HG03097 (cell line): Measurements from ENCODE around the gene AFF1.
"Not testable (repeated sequence)": the region's sequence is repeated elsewhere in the genome, so short reads cannot be mapped to it uniquely, and the experiment has no call there.

ENCODE experiments used
- ATAC-seq: cut with Tn5 transposase; IDR thresholded peaks from one replicate; pipeline ENCODE4 v1.9.1; 2021; ENCODE audit not compliant: unreplicated experiment, low FRiP score

AFF1 gene

DNA sequence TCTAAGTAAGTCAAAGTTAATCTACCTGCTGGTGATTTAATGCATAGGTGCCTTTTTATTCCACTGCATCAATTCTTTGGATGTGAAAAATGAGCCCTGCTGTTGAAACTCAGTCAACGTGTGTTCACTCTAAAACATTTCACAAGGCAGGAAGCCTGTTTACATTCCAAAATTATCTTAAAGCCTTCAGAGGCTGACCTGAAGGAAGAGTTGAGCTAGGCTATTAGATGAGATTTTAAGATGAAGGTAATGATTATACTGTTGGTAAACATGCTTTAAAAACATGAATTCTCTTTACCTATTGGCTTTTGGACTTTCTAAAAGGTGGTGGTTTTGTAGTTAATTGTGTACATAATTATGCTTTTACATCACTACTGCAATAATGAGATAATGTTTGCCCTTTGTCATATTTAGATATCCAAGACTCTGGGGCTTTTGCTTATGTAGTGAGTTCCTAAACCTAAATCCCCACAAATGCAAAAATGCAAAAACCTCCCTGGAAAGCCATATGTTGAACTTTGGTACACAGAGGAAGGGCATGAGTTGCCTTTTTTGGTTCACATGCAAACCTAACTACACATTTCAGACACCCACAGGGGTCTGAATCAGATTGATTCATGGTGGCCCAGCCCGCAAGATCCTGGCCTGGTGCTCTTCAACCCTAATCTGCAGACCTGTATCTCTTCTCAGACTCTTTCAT lies 193.3 kb downstream of the AFF1 start:
- no peak for ATAC-seq

DNA sequence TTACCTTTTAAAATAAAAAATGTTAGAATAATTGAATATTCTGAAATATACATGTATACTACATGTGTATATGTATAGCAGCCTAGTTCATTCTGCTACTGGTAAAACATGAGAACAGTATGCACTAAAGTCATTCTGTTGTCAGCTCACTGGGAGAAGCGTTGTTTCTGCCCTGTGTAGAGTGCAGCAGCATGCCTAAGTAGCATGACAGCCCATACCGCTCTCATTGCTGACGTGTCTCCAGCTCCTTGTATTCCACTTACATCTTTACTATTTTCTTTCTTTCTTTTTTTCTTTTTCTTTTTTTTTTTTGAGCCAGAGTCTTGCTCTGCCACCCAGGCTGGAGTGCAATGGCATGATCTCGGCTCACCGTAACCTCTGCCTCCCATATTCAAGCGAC lies 194.9 kb downstream of the AFF1 start:
- no peak for ATAC-seq

DNA sequence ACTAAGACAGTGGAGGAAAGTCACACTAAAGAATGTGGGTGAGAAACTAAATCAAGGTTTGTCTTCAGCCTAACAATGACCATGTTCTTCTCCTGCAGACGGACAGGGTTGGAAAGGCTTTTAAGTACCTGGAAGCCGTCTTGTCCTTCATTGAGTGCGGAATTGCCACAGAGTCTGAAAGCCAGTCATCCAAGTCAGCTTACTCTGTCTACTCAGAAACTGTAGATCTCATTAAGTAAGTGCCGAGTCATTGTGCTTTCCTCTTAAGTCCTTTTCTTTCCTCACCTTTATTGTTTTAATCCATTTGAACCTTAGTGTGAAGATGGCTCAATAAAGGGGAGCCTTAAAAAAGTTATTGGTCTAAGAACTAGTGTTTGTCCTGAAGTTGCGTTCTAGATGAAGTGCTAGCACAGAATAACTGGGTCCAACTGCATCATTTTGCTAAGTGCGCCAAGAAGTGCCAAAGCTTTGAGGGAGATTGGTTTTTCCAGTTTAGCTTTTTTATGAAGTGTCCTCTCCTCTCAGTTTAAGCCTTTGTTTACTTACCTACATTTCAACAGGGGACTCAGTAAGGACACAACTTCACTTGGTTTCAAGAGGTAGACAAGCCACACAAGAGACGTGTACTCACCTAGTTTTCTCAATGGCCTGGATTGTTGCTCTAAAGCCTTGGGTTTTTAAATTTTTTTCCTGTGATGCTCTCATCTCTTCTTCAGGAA lies 196.3 kb downstream of the AFF1 start:
- ATAC-seq = no peak

DNA sequence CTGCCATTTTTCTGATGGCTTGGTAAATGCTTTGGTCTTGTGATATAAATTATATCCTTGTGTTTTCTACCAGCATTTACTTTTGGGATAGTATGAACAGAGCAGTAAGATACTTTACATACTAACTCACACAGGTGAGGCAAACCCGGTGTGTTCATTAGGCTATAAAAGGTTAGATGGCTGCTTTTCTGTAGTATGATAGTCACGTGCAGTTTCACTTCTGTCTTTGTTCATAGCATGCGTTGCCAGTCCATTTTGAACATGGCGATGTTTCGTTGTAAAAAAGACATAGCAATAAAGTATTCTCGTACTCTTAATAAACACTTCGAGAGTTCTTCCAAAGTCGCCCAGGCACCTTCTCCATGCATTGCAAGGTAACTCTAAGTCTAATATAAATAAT lies 197.2 kb downstream of the AFF1 start:
- ATAC-seq = no peak

DNA sequence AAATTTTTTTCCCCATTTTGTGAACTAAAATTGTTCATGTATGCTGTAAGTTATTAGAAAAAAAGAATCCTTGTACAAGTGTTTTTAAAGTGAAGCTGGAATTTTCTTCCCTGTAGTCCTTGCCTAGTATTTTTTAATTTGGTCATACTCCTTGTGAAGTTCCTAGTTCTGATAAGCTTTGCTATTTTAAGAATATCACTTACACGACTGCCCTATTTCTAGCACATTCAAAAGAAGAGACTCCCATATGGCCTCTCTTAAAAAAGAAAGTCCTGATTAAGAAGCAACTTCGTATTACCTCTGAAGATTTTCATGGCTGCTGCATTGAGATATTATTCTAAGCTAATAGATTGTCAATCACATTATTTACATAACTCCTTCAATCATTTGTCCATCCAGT lies 198.4 kb downstream of the AFF1 start:
- no peak for ATAC-seq

DNA sequence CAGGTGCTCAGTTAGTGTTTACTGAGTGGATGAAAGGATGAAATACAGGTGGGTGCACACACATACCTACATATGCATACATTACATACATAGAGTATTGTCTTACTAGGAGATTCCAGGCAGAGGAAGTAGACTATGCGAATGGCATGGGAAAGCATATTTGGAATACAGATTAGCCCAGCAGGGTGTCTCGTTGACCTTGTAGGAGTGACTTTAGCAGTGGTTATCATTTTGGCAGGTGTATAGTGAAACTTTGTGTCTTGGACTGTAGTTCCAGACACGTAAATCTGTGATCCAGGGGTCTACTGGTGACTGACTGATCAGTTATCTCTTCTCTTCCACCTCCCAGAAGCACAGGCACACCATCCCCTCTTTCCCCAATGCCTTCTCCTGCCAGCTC lies 199.3 kb downstream of the AFF1 start:
- no peak for ATAC-seq

DNA sequence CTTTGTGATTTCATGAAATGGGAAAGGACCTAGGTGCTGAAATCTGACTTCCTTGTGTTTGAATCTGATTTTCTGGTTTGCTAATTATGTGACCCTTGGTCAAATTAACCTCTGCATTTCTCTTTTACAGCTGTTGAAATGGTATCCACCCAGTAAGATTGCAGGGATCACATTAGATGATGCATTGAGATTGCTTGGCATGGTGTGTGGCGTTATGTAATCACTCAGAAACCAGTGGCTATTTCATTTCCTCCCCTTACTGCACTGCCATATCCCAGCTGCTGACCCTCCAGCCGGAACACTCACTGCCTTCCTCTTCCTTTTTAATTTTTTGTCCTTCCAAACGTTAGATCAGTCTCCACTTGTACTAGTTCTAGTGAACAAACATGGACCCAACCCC lies 206.6 kb downstream of the AFF1 start:
- no peak for ATAC-seq

DNA sequence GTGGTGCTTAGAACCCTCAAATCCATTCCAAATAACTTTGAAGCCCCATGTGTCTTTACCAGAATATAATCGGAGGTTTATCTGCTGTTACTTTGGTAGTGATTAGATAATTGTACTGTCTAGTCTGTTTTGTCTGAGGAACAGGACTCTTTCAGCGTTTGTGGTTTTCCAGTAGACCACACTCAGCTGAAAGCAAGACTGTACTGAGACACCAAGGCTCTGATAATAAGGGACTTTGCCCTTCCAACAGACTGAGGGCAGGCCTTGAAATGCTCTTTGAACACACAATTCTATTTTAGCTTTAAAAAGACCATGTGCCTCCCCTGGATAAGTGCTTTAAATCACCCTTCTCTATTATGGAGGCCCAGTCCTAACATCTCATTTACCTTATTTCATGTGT lies 209.5 kb downstream of the AFF1 start:
- ATAC-seq = no peak

DNA sequence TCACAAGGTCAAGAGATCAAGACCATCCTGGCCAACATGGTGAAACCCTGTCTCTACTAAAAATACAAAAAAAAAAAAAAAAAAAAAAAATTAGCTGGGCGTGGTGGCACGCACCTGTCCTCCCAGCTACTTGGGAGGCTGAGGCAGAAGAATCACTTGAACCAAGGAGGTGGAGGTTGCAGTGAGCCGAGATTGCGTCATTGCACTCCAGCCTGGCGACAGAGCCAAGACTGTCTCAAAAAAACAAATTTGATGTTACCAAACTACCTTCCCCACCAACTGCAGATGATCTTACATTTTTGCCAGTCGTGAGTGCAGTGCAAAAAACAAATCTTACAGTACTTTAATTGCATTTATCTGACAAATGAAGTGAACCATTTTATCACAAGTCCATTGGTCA lies 211.1 kb downstream of the AFF1 start:
- not testable (repeated sequence) for ATAC-seq

DNA sequence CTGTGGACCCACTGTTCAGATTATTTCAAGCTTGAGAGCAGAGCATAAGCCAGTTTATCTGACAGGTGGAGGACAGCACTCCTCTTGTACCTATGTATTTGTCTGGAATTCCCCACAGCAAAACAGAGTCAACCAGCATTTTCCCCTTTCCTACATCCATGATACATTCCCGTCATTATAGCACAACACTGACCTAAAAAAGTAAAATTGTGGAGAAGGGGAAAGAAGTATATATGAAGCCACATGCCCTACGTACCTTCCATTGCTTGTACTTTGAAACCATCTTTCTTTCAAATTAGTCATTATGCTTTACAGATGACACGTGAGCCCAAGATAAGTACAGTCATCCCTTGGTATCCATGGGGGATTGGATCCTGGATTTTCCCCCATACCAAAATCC lies 212.3 kb downstream of the AFF1 start:
- ATAC-seq = no peak

DNA sequence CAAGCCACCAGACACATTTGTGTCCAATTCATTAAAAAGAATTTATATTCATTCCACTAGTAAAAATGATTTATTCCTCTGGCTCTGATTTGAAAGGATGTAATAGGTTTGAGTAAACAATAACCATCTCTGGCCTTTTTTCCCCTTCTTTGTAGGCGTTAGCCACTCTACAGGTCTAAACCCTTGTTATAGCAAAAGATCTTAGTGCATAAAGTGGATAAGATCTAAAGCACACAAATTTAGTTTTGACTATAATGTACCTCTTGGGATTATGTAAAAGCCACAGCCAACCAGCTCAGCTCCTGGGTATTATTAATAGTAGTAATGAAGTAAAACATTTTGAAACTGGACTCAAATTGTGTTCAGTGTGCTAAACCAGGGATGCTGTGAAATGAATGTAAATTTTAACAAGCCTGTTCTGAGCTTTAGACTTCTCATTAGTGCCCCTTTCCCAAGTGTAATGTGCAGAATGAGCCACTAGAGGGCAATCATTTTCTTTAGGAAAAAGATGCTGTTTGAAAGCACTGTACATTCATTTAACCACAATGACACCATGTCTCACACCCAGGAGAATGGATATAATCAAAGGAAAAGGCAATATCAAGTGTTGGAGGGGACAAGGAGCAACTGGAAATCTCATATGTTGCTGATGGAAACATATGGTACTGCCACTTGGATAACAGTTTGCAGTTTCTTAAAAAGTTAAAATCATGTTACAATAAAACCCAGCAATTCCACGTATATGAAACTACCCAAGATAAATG lies 215.9 kb downstream of the AFF1 start:
- no peak for ATAC-seq

DNA sequence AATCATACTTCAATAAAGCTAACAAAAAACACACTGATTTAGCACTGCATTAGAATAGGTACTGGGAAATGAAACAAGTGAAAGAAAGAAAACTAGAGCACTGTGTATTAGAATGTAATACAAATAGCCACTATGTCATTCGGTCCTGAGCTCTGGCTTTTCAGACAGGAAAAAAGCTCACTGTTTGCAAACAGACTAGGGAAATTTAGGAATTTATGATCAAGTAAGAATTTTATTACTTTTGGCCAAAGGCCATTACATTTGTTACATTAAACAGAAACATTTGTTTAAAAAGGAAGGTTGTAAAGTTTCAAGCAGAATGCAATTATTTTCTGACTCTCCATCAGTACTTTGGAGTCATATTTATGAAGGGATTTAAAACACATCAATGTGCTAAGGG lies 216.9 kb downstream of the AFF1 start:
- no peak for ATAC-seq

DNA sequence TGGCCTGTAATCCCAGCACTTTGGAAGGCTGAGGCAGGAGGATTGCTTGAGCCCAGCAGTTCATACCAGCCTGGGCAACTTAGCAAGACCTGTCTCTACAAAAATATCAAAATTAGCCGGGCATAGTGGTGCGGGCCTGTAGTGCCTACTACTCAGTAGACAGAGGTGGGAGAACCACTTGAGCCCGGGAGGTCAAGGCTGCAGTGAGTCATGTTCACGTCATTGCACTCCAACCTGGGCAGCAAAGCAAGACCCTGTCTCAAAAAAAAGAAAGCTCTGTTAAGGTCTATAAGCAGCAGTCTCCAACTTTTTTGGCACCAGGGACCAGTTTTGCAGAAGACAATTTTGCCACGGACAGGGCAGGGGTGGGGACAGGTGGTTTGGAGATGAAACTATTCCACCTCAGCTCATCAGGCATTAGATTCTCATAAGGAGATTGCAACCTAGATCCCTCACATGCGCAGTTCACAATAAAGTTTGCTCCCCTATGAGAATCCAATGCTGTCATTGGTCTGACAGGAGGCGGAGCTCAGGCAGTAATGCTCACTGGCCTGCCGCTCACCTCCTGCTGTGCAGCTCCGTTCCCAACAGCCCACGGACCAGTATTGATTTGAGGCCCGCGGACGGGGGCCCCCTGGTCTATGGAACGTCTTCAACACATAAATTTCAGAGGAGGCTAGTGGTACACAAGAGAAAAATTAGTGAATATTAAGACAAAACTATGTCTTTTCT lies 217.7 kb downstream of the AFF1 start:
- ATAC-seq = no peak

DNA sequence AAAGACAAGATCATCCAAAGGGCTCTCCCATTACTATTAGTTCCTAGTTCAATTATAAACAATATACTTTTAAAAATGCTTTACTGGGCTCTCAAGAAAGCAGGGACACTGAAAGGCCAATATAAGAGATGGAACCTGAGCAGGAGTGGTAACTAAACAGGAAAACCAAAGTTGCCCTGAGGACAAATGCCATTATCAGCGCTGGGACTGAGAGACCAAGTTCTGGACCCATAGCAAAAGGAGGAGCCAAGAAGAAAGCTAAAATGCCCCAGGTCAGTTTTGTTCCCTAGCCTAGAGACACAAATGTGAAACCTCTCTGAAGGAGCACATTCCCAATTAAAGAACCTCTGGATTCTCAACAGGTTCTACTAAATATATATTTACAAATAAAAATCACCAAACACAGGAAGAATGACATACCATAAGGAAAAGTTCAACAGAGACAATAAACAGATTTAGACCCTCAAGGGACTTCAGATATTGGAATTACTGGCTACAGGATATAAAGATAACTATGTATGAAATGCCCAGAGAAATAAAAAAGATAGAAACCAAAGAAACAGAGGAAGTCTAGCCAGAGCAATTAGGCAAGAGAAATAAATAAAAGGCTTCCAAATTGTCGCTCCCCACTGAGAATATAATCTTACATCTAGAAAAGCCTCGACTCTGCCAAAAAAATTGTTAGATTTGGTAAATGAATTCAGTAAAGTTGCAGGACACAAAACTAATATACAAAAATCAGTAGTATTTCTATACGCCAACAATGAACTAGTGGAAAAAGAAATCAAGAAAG lies 218.5 kb downstream of the AFF1 start:
- no peak for ATAC-seq

DNA sequence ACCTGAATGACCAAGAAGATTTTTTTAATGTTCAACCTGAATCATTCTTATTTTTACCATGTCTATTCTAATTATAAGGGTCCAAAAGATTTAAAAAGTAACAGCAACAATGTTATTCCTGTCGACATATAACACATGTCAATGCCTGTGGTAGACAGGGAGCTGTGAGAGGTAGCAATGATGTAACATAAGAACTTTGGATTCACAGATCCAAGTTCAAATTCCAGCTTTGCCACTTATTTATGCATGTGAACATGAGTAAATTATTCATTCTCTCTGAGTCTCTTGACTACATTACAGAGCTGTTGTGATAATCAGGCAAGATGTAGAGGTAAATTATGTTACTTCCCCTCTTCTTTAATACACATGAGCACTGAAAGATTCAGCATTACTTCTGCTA lies 231.1 kb downstream of the AFF1 start:
- no peak for ATAC-seq

DNA sequence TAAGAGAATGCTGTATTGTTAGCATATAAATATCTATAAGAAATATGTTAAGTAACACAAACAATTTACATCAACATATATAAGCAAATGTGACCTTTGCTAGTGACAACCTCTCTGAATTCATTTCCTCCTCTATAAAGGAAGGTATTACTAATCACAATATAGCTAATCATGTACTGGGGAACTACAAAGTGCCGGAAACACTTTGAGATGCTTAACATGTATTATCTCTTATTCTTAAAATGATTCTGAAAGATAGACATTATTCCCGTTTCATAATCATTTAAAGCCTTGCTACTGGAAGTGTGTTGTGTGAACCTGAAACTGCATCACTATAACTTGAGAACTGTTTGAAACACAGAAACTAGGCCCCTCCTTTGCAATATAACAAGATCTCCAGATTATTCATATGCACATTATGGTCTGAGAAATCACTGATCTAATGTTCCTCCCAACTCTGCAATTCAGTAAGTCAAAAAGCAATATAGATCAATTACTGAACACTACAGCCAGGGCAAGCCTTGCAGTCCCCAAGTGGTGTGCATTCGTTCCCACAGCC lies 231.6 kb downstream of the AFF1 start:
- ATAC-seq = no peak

DNA sequence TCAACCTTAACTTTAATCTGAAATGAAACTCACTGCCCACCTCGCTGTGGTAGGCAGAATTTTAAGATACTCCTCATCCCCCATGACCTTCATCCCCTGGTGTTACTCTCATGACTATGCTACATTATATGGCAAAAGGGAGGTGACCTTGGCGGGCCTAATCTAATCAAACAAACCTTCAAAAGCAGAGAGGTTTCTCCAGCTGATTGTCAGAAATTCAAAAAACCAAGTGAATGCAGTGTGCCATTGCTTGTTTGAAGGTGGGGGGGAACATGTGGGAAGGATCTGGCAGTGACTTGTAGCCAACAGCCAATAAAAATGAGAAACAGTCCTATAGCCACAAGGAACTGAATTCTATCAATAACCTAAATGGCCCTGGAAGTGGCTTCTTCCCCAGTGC lies 237.1 kb downstream of the AFF1 start:
- ATAC-seq = no peak

DNA sequence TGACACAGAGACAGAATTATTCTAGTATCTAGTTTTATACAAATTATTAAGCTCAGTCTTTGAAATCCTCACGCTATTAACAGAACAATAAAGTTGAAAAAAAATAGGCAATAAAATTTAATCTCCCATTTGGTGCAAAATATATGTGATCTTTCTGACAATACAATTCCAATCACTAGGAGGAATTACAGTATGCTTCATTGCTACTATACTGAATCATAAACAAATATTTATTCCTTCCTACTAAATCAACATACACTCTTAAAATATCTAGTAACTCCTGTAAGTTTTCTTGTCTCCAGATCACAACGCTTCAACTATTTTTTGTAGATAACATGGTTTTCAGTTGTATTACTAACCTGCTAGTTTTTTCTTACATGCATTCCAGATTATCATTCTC lies 239.9 kb downstream of the AFF1 start:
- no peak for ATAC-seq

DNA sequence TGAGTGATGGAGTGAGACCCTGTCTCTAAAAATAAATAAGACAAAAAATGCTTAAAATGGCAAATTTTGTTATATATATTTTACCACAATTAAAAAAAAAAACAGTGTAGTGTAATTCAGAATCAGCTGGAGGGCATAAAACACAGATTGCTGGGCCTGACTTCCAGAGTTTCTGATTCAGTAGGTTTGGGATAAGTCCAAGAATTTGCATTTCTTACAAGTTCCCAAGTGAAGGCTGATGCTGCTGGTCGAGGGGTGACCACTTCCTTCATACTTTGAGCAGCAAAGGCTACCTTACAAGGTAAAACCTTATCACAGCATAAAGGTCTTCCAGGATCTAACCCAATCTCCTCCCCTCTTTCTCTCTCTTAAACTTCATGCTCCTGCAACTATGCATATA lies 244.9 kb downstream of the AFF1 start:
- ATAC-seq = no peak

DNA sequence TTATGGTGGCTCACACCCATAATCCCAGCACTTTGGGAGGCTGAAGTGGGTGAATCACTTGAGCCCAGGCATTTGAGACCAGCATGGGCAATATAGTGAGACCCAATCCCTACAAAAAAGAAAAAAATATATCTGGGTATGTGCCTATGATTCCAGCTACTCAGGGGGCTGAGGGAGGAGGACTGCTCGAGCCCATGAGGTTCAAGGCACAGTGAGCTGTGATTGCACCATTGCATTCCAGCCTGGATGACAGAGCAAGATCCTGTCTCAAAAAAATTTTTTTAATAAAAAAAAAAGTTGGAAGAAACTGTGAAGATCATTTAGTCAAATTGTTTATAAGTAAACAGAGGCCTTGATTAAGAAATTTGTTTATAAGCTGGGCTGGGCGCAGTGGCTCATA lies 246.0 kb downstream of the AFF1 start:
- no peak for ATAC-seq
